HG03108 (cell line): ENCODE results near the gene EGFR.

Source experiments
- ATAC-seq: cut with Tn5 transposase; IDR thresholded peaks from one replicate; pipeline ENCODE4 v1.9.1; 2021; ENCODE audit warnings: moderate library complexity; ENCODE audit not compliant: unreplicated experiment

Gene EGFR

GRCh38 chr7:55185941-55186609 is 167.3 kb downstream of the EGFR start:
- ATAC-seq: no peak

- no peak for ATAC-seq
These were observed 169.1 kb downstream of the EGFR start for GRCh38 chr7:55187701-55188491.

GRCh38 chr7:55188590-55189138 is 169.8 kb downstream of the EGFR start:
- no peak for ATAC-seq

GRCh38 chr7:55189146-55189766 is 170.4 kb downstream of the EGFR start:
- ATAC-seq: no peak

- ATAC-seq: no peak
These were observed 171.1 kb downstream of the EGFR start for GRCh38 chr7:55189878-55190436.

GRCh38 chr7:55190511-55191160 is 171.8 kb downstream of the EGFR start:
- ATAC-seq: no peak

- ATAC-seq: no peak
These were observed 172.5 kb downstream of the EGFR start for GRCh38 chr7:55191161-55191925.

GRCh38 chr7:55191926-55192692 is 173.3 kb downstream of the EGFR start:
- no peak for ATAC-seq

- ATAC-seq: no peak
These were observed 173.9 kb downstream of the EGFR start for GRCh38 chr7:55192723-55193122.

- ATAC-seq: no peak
These were observed 174.4 kb downstream of the EGFR start for GRCh38 chr7:55193245-55193644.

GRCh38 chr7:55194522-55194921 is 175.7 kb downstream of the EGFR start:
- ATAC-seq: no peak

GRCh38 chr7:55198634-55199392 is 180.0 kb downstream of the EGFR start:
- no peak for ATAC-seq

GRCh38 chr7:55199418-55199817 is 180.6 kb downstream of the EGFR start:
- ATAC-seq: no peak

- no peak for ATAC-seq
These were observed 181.6 kb downstream of the EGFR start for GRCh38 chr7:55200441-55200840.

GRCh38 chr7:55202150-55202913 is 183.5 kb downstream of the EGFR start:
- ATAC-seq: no peak

- no peak for ATAC-seq
These were observed 184.5 kb downstream of the EGFR start for GRCh38 chr7:55203300-55203699.

- ATAC-seq: no peak
These were observed 186.5 kb downstream of the EGFR start for GRCh38 chr7:55205124-55205955.
